Right ventricle myocardium inferior (tissue), 1 donor: Measurements from ENCODE around the gene CPVL. TPM values are rescaled to one million over a fixed set of nuclear protein-coding genes. Genes with fewer than 3 reads are reported as not detected.
A peak's percentile ranks its signal among the peaks of the same experiment; 100 is the strongest.

Experiments used
- ATAC-seq: fragments of 200-7000 bp; cut with Tn5 transposase; one replicate; pipeline ENCODE4 v1.9.1; 2020; ENCODE audit warnings: mild to moderate bottlenecking, moderate library complexity
- DNase-seq: peaks from one replicate; pipeline ENCODE4 v3.0.0; 2021; ENCODE audit errors: missing footprints
- intact Hi-C: fragments of 100-400 bp; cut with DNase I; formaldehyde crosslinking; loops from one replicate; pipeline ENCODE4 v1.11.0; 2022
- long read RNA-seq: library from polyadenylated mRNA; unstranded; transcript quantifications from one replicate; pipeline ENCODE4 v2.0.0, GENCODE V29; 2021
- total RNA-seq: library from RNA; stranded (reverse); fragmentation: NEBNext Ultra II Directional; extraction: Animal tissue kit (Norgen Biotek cat#: 25700); gene quantifications from one replicate; pipeline ENCODE4 v1.2.1, GENCODE V29; 2021
- donor health status: DM: no; HTN: yes; CAD: no; lungs with severe emphysema.

CPVL gene
- 50.6 TPM for total RNA-seq
- long read RNA-seq, transcript CPVL-201 (13 exons, 2,091 nt) = major isoform, 44 of 56 reads
- long read RNA-seq, partial matches to known transcripts = 3 of 56 reads
- long read RNA-seq, other reads (novel, unspliced or antisense) = 5 of 56 reads

GRCh38 chr7:29146057-29146706 lies at the start of gene CPVL:
Gene CPVL (minus strand): TSS chr7:29146537. CDS start chr7:29121061, 25,476 bp downstream.
- ATAC-seq (peak; percentile 76), DNase-seq (peak; percentile 82)
- intact Hi-C loops = no loop called here

- ATAC-seq (peak; percentile 57), DNase-seq (peak; percentile 84)
- intact Hi-C loops = loop anchor here (5.0 to 10.0 kb wide), 2 partner anchors 212 to 270 kb away; no protein-coding TSS in a partner anchor
Observed at GRCh38 chr7:29194594-29195427, 48.5 kb upstream of the CPVL start, which contains the start of gene CHN2. Gene CHN2 (plus strand): TSS chr7:29194775.

- DNase-seq (peak; percentile 67), ATAC-seq (peak; percentile 25)
- intact Hi-C loops = loop anchor here (5.0 to 10.0 kb wide), 2 partner anchors 213 to 269 kb away; no protein-coding TSS in a partner anchor
Observed at GRCh38 chr7:29194206-29194593, 47.9 kb upstream of the CPVL start.

- DNase-seq = no peak
- intact Hi-C loops = loop anchor here (5.0 to 10.0 kb wide), 2 partner anchors 214 to 269 kb away; no protein-coding TSS in a partner anchor
- ATAC-seq = no peak
Observed at GRCh38 chr7:29193316-29194205, 47.2 kb upstream of the CPVL start.

- intact Hi-C loops = loop anchor here (5.0 to 10.0 kb wide), 2 partner anchors 214 to 268 kb away; no protein-coding TSS in a partner anchor
- ATAC-seq (no peak), DNase-seq (no peak)
Observed at GRCh38 chr7:29192811-29193210, 46.5 kb upstream of the CPVL start.

- intact Hi-C loops = loop anchor here (5.0 to 10.0 kb wide), 2 partner anchors 215 to 268 kb away; no protein-coding TSS in a partner anchor
- no peak for ATAC-seq
- no peak for DNase-seq
Observed at GRCh38 chr7:29192323-29192722, 46.0 kb upstream of the CPVL start.

- no peak for ATAC-seq
- DNase-seq = no peak
- intact Hi-C loops = loop anchor here (5.0 to 10.0 kb wide), 2 partner anchors 217 to 266 kb away; no protein-coding TSS in a partner anchor
Observed at GRCh38 chr7:29190349-29191045, 44.2 kb upstream of the CPVL start.

GRCh38 chr7:29189743-29190201 lies 43.4 kb upstream of the CPVL start:
- peak; percentile 56 for ATAC-seq
- intact Hi-C loops = loop anchor here (5.0 to 10.0 kb wide), 3 partner anchors 153 to 265 kb away; no protein-coding TSS in a partner anchor
- peak; percentile 83 for DNase-seq

GRCh38 chr7:29185613-29186012 lies 39.3 kb upstream of the CPVL start:
- intact Hi-C loops = loop anchor here (5.0 kb wide), 1 partner anchor 157 kb away; no protein-coding TSS in a partner anchor
- no peak for DNase-seq
- no peak for ATAC-seq

- DNase-seq = no peak
- ATAC-seq = no peak
- intact Hi-C loops = no loop called here
Observed at GRCh38 chr7:29184599-29184998, 38.3 kb upstream of the CPVL start.

- intact Hi-C loops = no loop called here
- ATAC-seq = no peak
- no peak for DNase-seq
Observed at GRCh38 chr7:29179115-29179514, 32.8 kb upstream of the CPVL start.

- intact Hi-C loops = no loop called here
- DNase-seq = peak; percentile 79
- peak; percentile 50 for ATAC-seq
Observed at GRCh38 chr7:29177963-29178600, 31.7 kb upstream of the CPVL start.

- intact Hi-C loops = no loop called here
- no peak for DNase-seq
- ATAC-seq = no peak
Observed at GRCh38 chr7:29173458-29173857, 27.1 kb upstream of the CPVL start.

- ATAC-seq (no peak), DNase-seq (no peak)
- intact Hi-C loops = no loop called here
Observed at GRCh38 chr7:29170781-29171180, 24.4 kb upstream of the CPVL start.

GRCh38 chr7:29167721-29168120 lies 21.4 kb upstream of the CPVL start:
- intact Hi-C loops = no loop called here
- ATAC-seq (no peak), DNase-seq (no peak)

- intact Hi-C loops = no loop called here
- ATAC-seq = no peak
- DNase-seq = no peak
Observed at GRCh38 chr7:29163854-29164253, 17.5 kb upstream of the CPVL start.

GRCh38 chr7:29162577-29162976 lies 16.2 kb upstream of the CPVL start:
- ATAC-seq = no peak
- intact Hi-C loops = no loop called here
- no peak for DNase-seq
